Measurements from ENCODE around the gene FBXO36.

- TF ChIP-seq EZH2phosphoT487 (IDR thresholded peaks at IDR 0.05; ENCODE audit: insufficient read depth, low read depth) (no peak), EZH2 (IDR thresholded peaks at IDR 0.05; ENCODE audit: insufficient read depth, poor library complexity, severe bottlenecking) (no peak)
Observed at GRCh38 chr2:229971298-229971790, 49.0 kb downstream of the FBXO36 start.

Data from GM23248 (cell line).